ENCODE measurements around the gene ADNP.

The ADNP gene

DNA sequence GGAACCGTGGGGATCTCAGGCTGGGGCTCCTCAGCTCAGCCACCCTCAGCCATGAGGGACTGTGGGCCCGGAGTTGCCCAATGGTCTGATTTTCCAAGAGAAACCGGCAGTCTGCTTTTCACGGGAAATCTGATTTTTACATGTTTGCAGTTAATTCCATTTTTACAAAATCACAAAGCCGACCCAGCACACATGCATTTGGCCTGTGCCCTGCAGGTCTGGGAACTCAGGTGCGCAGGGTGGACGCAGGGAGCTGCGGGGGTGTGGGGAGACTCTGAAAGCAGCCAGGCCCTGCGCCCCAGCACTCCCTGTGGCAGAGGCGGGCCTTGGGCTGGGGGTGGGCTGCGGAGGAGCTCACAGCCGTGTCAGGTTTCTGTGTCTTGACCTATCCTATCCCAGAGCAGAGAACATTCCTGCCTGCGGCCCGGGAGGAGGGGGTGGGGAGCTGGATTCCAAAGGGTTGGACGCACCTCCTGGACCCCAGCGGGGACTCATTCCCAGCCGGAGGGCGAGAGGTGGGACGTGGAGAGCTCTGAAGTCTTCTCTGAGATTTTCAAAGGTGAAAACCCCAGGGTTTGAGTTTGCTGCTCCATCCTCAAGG, 60.6 kb downstream of the ADNP start:
- H3K27ac ChIP-seq: no peak overlapping the region
- no peak for TF ChIP-seq ZFX (IDR thresholded peaks at IDR 0.05)
- TF ChIP-seq, protein P1, sequence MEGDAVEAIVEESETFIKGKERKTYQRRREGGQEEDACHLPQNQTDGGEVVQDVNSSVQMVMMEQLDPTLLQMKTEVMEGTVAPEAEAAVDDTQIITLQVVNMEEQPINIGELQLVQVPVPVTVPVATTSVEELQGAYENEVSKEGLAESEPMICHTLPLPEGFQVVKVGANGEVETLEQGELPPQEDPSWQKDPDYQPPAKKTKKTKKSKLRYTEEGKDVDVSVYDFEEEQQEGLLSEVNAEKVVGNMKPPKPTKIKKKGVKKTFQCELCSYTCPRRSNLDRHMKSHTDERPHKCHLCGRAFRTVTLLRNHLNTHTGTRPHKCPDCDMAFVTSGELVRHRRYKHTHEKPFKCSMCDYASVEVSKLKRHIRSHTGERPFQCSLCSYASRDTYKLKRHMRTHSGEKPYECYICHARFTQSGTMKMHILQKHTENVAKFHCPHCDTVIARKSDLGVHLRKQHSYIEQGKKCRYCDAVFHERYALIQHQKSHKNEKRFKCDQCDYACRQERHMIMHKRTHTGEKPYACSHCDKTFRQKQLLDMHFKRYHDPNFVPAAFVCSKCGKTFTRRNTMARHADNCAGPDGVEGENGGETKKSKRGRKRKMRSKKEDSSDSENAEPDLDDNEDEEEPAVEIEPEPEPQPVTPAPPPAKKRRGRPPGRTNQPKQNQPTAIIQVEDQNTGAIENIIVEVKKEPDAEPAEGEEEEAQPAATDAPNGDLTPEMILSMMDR (conservative IDR thresholded peaks at IDR 0.05): no peak

DNA sequence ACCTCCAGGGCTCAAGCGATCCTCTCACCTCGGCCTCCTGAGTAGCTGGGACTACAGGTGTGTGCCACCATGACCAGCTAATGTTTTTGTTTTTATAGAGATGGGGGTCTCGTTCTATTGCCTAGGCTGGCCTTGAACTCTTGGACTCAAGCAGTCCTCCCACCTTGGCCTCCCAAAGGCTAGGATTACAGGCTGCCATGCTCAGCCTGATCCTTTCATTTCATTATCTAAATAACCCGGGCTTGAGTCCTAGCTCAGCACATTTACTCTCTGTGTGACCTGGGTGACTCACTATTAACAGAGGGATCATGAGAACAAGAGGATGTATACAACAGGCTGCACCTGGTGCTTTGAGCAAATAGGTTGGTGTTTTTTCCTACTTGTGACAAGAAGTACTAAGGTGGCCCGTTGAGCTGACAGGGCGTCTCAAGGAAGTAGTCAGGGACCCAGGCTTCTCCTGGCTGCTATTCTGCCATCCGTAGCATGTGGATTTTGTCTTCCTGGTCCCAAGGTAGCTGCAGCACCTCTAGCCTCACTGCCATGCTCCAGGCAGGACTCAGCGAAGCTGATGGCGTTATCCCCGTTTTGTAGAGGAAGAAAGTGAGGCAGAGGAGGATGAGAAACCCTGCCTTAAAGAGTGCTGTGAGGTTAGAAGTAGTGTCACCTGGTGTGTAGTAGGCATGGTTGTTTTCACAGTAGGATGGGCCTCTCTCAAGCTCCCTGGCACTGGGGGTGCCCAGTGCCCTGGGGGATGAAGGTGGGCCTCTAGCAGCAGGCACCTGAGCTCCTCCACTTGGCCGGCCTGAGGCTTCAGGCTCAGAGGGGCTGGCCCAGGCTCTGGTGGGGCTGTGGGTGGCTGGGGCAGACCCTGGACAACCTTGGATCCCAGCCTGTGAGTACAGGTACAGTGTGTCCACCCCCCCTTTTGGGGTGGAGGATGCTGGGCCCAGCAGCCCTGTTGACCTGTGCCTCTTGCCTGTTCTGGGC, 62.4 kb downstream of the ADNP start:
- H3K27ac ChIP-seq: no peak overlapping the region

DNA sequence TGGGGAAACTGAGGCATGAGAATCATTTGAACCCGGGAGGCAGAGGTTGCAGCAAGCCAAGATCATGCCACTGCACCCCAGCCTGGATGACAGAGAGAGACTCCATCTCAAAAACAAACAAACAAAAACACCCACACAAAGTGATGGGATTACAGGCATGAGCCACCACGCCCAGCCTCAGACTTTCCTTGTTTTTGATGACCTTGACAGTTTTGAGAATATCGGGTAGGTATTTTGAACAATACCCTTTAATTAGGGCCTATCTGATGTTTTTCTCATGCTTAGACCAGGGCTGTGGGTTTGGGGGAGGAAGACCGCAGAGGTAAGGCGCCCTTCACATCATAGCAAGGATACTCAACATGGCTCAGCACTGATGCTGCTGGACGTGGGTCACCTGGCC, 63.4 kb downstream of the ADNP start:
- H3K27ac ChIP-seq: no peak overlapping the region
- TF ChIP-seq ZFX (IDR thresholded peaks at IDR 0.05): no peak
- TF ChIP-seq, protein P1 (conservative IDR thresholded peaks at IDR 0.05): no peak

More for the DNA sequence above, 62.4 kb downstream of the ADNP start:
- TF ChIP-seq, protein P1 (conservative IDR thresholded peaks at IDR 0.05): no peak
- no peak for TF ChIP-seq ZFX (IDR thresholded peaks at IDR 0.05)

DNA sequence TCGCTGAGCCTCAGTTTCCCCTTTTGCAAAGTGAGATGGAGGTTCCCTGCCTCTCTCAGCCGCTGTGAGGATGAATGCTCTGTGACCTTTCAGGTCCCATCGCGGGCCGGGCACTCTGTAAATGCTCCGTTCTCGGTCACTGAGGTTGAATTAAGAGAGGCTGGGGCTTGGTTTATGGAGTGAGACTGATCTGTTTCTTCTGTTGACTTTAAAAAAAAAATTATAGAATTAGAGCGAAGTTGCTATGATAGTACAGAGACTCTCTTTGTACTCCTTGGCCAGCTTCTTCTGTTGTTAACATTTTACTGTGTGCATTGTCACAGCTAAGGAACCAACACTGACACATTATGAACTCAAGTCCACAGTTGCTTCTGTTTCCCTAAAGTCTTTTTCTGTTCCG, 64.4 kb downstream of the ADNP start:
- TF ChIP-seq, protein P1 (conservative IDR thresholded peaks at IDR 0.05): no peak
- no peak for TF ChIP-seq ZFX (IDR thresholded peaks at IDR 0.05)
- no peak overlapping the region for H3K27ac ChIP-seq

DNA sequence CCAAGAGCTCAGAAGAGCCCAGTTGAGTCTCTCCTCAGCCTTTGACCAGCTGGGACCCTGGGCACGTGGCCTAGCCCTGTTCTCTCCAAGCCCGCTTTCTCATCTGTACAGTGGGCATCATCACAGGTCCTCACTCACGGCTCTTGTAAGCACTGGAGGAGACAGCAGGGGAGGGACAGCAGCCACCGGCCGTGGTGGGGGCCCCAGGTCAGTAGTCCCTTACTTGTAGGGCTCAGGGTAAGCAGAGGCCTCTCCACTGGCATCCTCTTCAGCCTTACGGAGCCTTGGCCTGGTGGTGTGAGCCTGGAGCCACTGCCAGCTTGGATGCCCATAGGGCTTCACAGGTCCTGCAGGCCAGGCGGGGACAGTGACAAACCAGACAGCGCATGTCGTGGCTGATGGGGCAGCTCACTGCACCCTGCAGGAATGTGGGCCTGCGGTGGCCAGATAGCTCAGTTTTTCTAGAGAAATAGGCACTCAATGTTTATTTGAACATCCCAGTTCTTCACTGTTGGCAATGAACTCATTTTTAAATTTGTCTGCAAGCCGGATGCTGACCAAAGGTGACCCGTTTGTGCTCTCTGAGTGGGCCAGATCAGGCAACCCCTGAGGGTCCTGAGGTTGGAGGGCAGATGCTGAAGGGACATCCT, 65.1 kb downstream of the ADNP start:
- H3K27ac ChIP-seq: no peak overlapping the region
- TF ChIP-seq, protein P1 (conservative IDR thresholded peaks at IDR 0.05): no peak
- no peak for TF ChIP-seq ZFX (IDR thresholded peaks at IDR 0.05)

DNA sequence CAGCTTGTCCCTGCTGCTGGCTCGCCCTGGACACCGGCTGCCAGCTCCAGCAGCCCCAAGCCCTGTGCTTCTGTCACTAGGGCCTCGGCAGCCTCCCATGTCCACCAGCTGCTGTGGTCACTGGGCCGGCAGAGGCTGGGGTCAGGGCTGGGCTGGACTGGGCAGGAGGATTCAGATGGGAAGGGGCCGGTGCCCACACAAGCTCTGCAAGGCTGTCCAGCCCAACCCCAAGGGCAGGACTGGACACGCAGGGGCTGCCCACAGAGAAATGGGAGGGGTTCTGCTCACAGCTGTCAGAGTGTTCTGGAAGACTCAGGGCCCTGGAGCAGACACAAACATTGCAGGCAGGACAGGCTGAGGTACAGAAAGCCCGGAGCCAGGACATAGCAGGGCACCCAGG, 65.6 kb downstream of the ADNP start:
- TF ChIP-seq ZFX (IDR thresholded peaks at IDR 0.05): no peak
- TF ChIP-seq, protein P1 (conservative IDR thresholded peaks at IDR 0.05): no peak
- no peak overlapping the region for H3K27ac ChIP-seq

DNA sequence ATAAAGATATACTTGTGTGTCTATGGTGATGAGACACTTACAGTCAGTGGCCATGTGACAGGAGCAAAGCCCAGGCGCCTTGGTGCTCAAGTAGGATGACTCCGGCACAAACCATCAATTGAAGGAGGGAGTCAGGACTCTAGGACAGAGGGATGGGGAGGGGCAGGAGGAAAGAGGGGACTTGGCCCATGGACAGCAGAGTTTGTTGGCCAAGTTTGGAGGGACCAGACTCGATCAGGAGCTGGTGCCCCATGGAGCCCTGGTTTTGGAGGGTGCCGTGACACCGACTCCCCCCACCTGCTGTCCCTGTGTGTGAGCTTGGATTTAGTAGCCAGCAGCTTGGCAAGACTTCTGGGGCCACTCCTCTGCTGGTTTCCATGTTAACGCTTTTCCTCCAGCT, 66.1 kb downstream of the ADNP start:
- no peak for TF ChIP-seq ZFX (IDR thresholded peaks at IDR 0.05)
- TF ChIP-seq, protein P1 (conservative IDR thresholded peaks at IDR 0.05): no peak
- no peak overlapping the region for H3K27ac ChIP-seq

Measured in C4-2B (cell line).